Panc1 (cell line): ENCODE results near the gene ZNF526. TPM values are rescaled to one million over a fixed set of nuclear protein-coding genes. Genes with fewer than 3 reads are reported as not detected.

ENCODE experiments used
- ATAC-seq: fragments of 200-7000 bp; cut with Tn5 transposase; 2 replicates; pipeline ENCODE4 v1.9.1; 2020; ENCODE audit warnings: mild to moderate bottlenecking, moderate library complexity
- BruUV-seq: library from RNA; stranded (reverse); fragments of 400-500 nt; replicated peaks from 2 replicates; lab custom pipeline; 2021; lab: Mats Ljungman, UMichigan
- CTCF ChIA-PET: fragments of 300-600 bp; sonication (Branson Sonifier 250); formaldehyde crosslinking; loops from one replicate; lab custom pipeline; 2022; ENCODE audit warnings: antibody characterized with exemption; lab: Charles Lee
- POLR2A ChIA-PET: fragments of 300-600 bp; sonication (Branson Sonifier 250); formaldehyde crosslinking; loops from one replicate; lab custom pipeline; 2022; ENCODE audit warnings: antibody characterized with exemption; lab: Charles Lee
- DNase-seq: peaks from one replicate; pipeline ENCODE4 v3.0.0-alpha.2; 2010; ENCODE audit warnings: low read depth, low spot score
- H3K27ac ChIP-seq: 2 replicates; pipeline ENCODE4 v1.5.1; 2011; ENCODE audit warnings: mild to moderate bottlenecking, low read length, inconsistent platforms
- H3K27me3 ChIP-seq: fragments of 200-500 bp; sonication (Bioruptor generic); 2 replicates; pipeline ENCODE4 v1.6.0; 2014; ENCODE audit warnings: low read length, inconsistent platforms; ENCODE audit not compliant: control insufficient read depth, insufficient read depth
- H3K36me3 ChIP-seq: fragments of 200-500 bp; sonication (Bioruptor generic); 2 replicates; pipeline ENCODE4 v1.5.1; 2014; ENCODE audit warnings: inconsistent platforms, mild to moderate bottlenecking, low read length, moderate library complexity; ENCODE audit not compliant: control insufficient read depth, insufficient read depth
- H3K4me1 ChIP-seq: 2 replicates; pipeline ENCODE4 v1.5.1; 2011; ENCODE audit warnings: inconsistent platforms, mild to moderate bottlenecking, low read length, moderate library complexity; ENCODE audit not compliant: control insufficient read depth, insufficient read depth
- H3K4me3 ChIP-seq, 2 experiments: 2 replicates each; pipeline ENCODE4 v1.5.1; 2011 to 2012; ENCODE audit warnings: low read depth in 2 of 2, low read length in 2 of 2, mild to moderate bottlenecking in 2 of 2, inconsistent platforms in 1 of 2, moderate library complexity in 1 of 2
- H3K9me3 ChIP-seq: fragments of 200-500 bp; sonication (Bioruptor generic); 2 replicates; pipeline ENCODE4 v1.5.1; 2014; ENCODE audit warnings: low read depth, mild to moderate bottlenecking, inconsistent platforms, low read length, moderate library complexity; ENCODE audit not compliant: control insufficient read depth, insufficient read depth
- POLR2AphosphoS5 ChIP-seq: IDR thresholded peaks from 2 replicates; pipeline ENCODE4 v1.6.1; 2012; ENCODE audit warnings: mild to moderate bottlenecking, low read depth, low read length, moderate library complexity
- REST ChIP-seq, 2 experiments: IDR thresholded peaks; 2 replicates each; pipeline ENCODE4 v1.6.1; 2011 to 2012; ENCODE audit warnings: low read depth in 2 of 2, control low read depth in 1 of 2, low read length in 1 of 2, mild to moderate bottlenecking in 1 of 2, moderate library complexity in 1 of 2; ENCODE audit not compliant: insufficient read depth in 1 of 2
- SIN3A ChIP-seq: IDR thresholded peaks from 2 replicates; pipeline ENCODE4 v1.6.1; 2012; ENCODE audit warnings: low read depth, mild to moderate bottlenecking, low read length, moderate library complexity, borderline replicate concordance; ENCODE audit not compliant: insufficient read depth
- TCF7L2 ChIP-seq: IDR thresholded peaks from 2 replicates; pipeline ENCODE4 v1.6.1; 2011; ENCODE audit warnings: mild to moderate bottlenecking, low read depth, low read length, inconsistent platforms
- in situ Hi-C: cut with HindIII; loops from 2 replicates; pipeline ENCODE4 v1.10.0; 2016; ENCODE audit warnings: low sequenced_read_pairs, low pct_unique_long_range_greater_than_20kb
- intact Hi-C: fragments of 100-400 bp; cut with micrococcal nuclease; formaldehyde crosslinking; loops from one replicate; pipeline ENCODE4 v1.10.0; 2022; ENCODE audit not compliant: unreplicated experiment
- total RNA-seq: library from RNA; stranded (reverse); gene quantifications from one replicate; pipeline ENCODE4 v1.2.1, GENCODE V29; 2021; ENCODE audit not compliant: unreplicated experiment
- TF ChIP-seq, protein P1 (sequence below): fragments of 450-650 bp; IDR thresholded peaks from 2 replicates; pipeline ENCODE4 v1.5.1; 2017; ENCODE audit warnings: mild to moderate bottlenecking

The ZNF526 gene
- total RNA-seq, 1 experiment from 2014 or later = 10.5 TPM

GRCh38 chr19:42233678-42234292, 13.7 kb downstream of the ZNF526 start:
- H3K27ac ChIP-seq = no peak overlapping the region
- POLR2A ChIA-PET = no interaction called here
- H3K9me3 ChIP-seq = no peaks in the 10 kb centered on the region
- intact Hi-C loops = no loop called here
- no peak overlapping the region for H3K4me3 ChIP-seq
- in situ Hi-C loops = no loop called here
- no peaks in the 10 kb centered on the region for H3K27me3 ChIP-seq
- no peak for TF ChIP-seq TCF7L2
- TF ChIP-seq SIN3A = no peak
- TF ChIP-seq REST (IDR thresholded peaks at IDR 0.05; ENCODE audit: insufficient read depth in 1 of 2, low read depth in 2 of 2, low read length in 1 of 2) = no peak
- TF ChIP-seq, protein P1, sequence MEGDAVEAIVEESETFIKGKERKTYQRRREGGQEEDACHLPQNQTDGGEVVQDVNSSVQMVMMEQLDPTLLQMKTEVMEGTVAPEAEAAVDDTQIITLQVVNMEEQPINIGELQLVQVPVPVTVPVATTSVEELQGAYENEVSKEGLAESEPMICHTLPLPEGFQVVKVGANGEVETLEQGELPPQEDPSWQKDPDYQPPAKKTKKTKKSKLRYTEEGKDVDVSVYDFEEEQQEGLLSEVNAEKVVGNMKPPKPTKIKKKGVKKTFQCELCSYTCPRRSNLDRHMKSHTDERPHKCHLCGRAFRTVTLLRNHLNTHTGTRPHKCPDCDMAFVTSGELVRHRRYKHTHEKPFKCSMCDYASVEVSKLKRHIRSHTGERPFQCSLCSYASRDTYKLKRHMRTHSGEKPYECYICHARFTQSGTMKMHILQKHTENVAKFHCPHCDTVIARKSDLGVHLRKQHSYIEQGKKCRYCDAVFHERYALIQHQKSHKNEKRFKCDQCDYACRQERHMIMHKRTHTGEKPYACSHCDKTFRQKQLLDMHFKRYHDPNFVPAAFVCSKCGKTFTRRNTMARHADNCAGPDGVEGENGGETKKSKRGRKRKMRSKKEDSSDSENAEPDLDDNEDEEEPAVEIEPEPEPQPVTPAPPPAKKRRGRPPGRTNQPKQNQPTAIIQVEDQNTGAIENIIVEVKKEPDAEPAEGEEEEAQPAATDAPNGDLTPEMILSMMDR = no peak
- no peak for TF ChIP-seq POLR2AphosphoS5
- ATAC-seq (no peak), DNase-seq (no peak)
- CTCF ChIA-PET = interaction anchor here (0.6 kb wide), 1 partner anchor 119 kb away, joined by 4 read pairs; no protein-coding TSS in a partner anchor
- BruUV-seq = no TSS peak
- 0 out of 2 replicates have a peak, but pooled peaks cover 5% of the 10 kb centered on the region for H3K36me3 ChIP-seq
- peaks cover 8% of the 10 kb centered on the region; the same call in 1 of the 2 replicates for H3K4me1 ChIP-seq

DNA sequence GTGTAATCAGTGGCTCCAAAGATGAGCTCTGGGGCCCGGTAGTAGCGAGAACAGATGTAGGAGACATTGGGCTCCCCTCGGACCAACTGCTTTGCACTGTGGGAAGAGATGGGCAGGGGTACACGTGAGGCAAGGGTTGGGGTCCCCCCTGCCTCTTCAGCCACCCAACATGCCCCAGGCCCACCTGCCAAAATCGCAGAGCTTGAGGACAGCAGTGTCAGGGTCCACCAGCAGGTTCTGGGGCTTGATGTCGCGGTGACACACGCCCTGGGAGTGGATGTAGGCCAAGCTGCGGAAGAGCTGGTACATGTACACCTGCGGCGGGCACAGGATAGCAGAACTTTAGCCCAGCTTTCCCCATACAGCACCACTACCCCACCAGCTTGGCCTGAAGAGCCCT, 14.3 kb downstream of the ZNF526 start:
- no peak overlapping the region for H3K27ac ChIP-seq
- H3K9me3 ChIP-seq = no peaks in the 10 kb centered on the region
- ATAC-seq (no peak), DNase-seq (no peak)
- H3K4me1 ChIP-seq = peaks cover 7% of the 10 kb centered on the region; the same call in 1 of the 2 replicates
- TF ChIP-seq, protein P1 = no peak
- no peak for TF ChIP-seq POLR2AphosphoS5
- TF ChIP-seq TCF7L2 = no peak
- TF ChIP-seq SIN3A = no peak
- no peak for TF ChIP-seq REST (IDR thresholded peaks at IDR 0.05; ENCODE audit: insufficient read depth in 1 of 2, low read depth in 2 of 2, low read length in 1 of 2)
- H3K36me3 ChIP-seq = 0 out of 2 replicates have a peak, but pooled peaks cover 5% of the 10 kb centered on the region
- no TSS peak for BruUV-seq
- intact Hi-C loops = no loop called here
- H3K4me3 ChIP-seq = no peak overlapping the region
- CTCF ChIA-PET = no interaction called here
- no peaks in the 10 kb centered on the region for H3K27me3 ChIP-seq
- POLR2A ChIA-PET = no interaction called here
- in situ Hi-C loops = no loop called here
